ENCODE results near the gene CCT8L2. TPM values are rescaled to one million over a fixed set of nuclear protein-coding genes. Genes with fewer than 3 reads are reported as not detected.
"Not testable (repeated sequence)": the region's sequence is repeated elsewhere in the genome, so short reads cannot be mapped to it uniquely, and the experiment has no call there.

CCT8L2 gene
- total RNA-seq, 4 donors from 2014 or later = not detected

- Histone ChIP-seq H3K36me3 (no peaks in the 10 kb centered on the region), H3K27ac (no peak overlapping the region), H3K27me3 (no peaks in the 10 kb centered on the region), H3K9me3 (peaks cover 0 to 52% (median 5%) of the 10 kb centered on the region in 3 donors), H3K4me1 (no peaks in the 10 kb centered on the region), H3K4me3 (no peak overlapping the region)
- no peak for DNase-seq
- WGBS, 2 donors = 40% methylated on average over 1 of the region's 14 CpGs; no CpG with 5 or more reads in 1 of the 2 donors
- intact Hi-C loops (cut with DNase I) = no loop called here
- TF ChIP-seq CTCF (IDR thresholded peaks at IDR 0.05) (no peak), POLR2A (IDR thresholded peaks at IDR 0.05) (no peak)
Measured at GRCh38 chr22:16563555-16564520, 28.8 kb downstream of the CCT8L2 start.

GRCh38 chr22:16562711-16563554 is 29.7 kb downstream of the CCT8L2 start:
- no peaks in the 10 kb centered on the region for H3K27me3 ChIP-seq
- no peak overlapping the region for H3K4me3 ChIP-seq
- no peaks in the 10 kb centered on the region for H3K4me1 ChIP-seq
- DNase-seq = no peak
- H3K27ac ChIP-seq = no peak overlapping the region
- 43% methylated on average over 1 of the region's 4 CpGs; no CpG with 5 or more reads in 1 of the 2 donors for WGBS, 2 donors
- no peaks in the 10 kb centered on the region for H3K36me3 ChIP-seq
- peaks cover 0 to 52% (median 5%) of the 10 kb centered on the region in 3 donors for H3K9me3 ChIP-seq
- TF ChIP-seq CTCF (IDR thresholded peaks at IDR 0.05) (no peak), POLR2A (IDR thresholded peaks at IDR 0.05) (no peak)
- intact Hi-C loops (cut with DNase I) = no loop called here

- DNase-seq; H3K27ac ChIP-seq; H3K4me1 ChIP-seq; H3K36me3 ChIP-seq; H3K4me3 ChIP-seq; intact Hi-C loops (cut with DNase I); H3K27me3 ChIP-seq: not testable (repeated sequence)
- WGBS, 2 donors = 33 to 50% methylated on average over 1 of the region's 5 CpGs
- H3K9me3 ChIP-seq = peaks cover 0 to 46% (median 0%) of the 10 kb centered on the region in 3 donors
Measured at GRCh38 chr22:16561093-16561658, 31.4 kb downstream of the CCT8L2 start.

- H3K36me3 ChIP-seq; intact Hi-C loops (cut with DNase I); H3K27ac ChIP-seq; DNase-seq; H3K4me3 ChIP-seq; H3K27me3 ChIP-seq; H3K4me1 ChIP-seq: not testable (repeated sequence)
- H3K9me3 ChIP-seq = peaks cover 0 to 48% (median 0%) of the 10 kb centered on the region in 3 donors
- WGBS, 2 donors = no CpG with 5 or more reads among the region's 5 CpGs
Measured at GRCh38 chr22:16560651-16561050, 32.0 kb downstream of the CCT8L2 start.

- intact Hi-C loops (cut with DNase I); H3K36me3 ChIP-seq; H3K4me3 ChIP-seq; H3K27ac ChIP-seq; H3K27me3 ChIP-seq; DNase-seq; H3K4me1 ChIP-seq: not testable (repeated sequence)
- peaks cover 0 to 55% (median 2%) of the 10 kb centered on the region in 3 donors for H3K9me3 ChIP-seq
- WGBS, 2 donors = no CpG with 5 or more reads among the region's 1 CpG
Measured at GRCh38 chr22:16559996-16560395, 32.6 kb downstream of the CCT8L2 start.

- no peak for TF ChIP-seq CTCF (IDR thresholded peaks at IDR 0.05)
- intact Hi-C loops (cut with DNase I) = no loop called here
- peaks cover 0 to 55% (median 6%) of the 10 kb centered on the region in 3 donors for H3K9me3 ChIP-seq
- no peaks in the 10 kb centered on the region for H3K4me1 ChIP-seq
- WGBS, 2 donors = 40% methylated on average over 1 of the region's 3 CpGs; no CpG with 5 or more reads in 1 of the 2 donors
- no peak for DNase-seq
- H3K36me3 ChIP-seq = no peaks in the 10 kb centered on the region
- H3K27me3 ChIP-seq = no peaks in the 10 kb centered on the region
- no peak overlapping the region for H3K27ac ChIP-seq
- no peak overlapping the region for H3K4me3 ChIP-seq
Measured at GRCh38 chr22:16559056-16559955, 33.3 kb downstream of the CCT8L2 start.

GRCh38 chr22:16558376-16558945 is 34.1 kb downstream of the CCT8L2 start:
- H3K27ac ChIP-seq; H3K4me3 ChIP-seq; H3K4me1 ChIP-seq; intact Hi-C loops (cut with DNase I); DNase-seq; H3K27me3 ChIP-seq; H3K36me3 ChIP-seq: not testable (repeated sequence)
- whole genome bisulfite sequencing, 2 donors = no CpG with 5 or more reads among the region's 4 CpGs
- peaks cover 0 to 46% (median 6%) of the 10 kb centered on the region in 3 donors for H3K9me3 ChIP-seq

GRCh38 chr22:16557511-16557910 is 35.1 kb downstream of the CCT8L2 start:
- H3K27me3 ChIP-seq; DNase-seq; H3K4me3 ChIP-seq; intact Hi-C loops (cut with DNase I); H3K4me1 ChIP-seq; H3K36me3 ChIP-seq; H3K27ac ChIP-seq: not testable (repeated sequence)
- WGBS, 2 donors = 85 to 96% methylated on average over 7 to 13 of the region's 13 CpGs
- H3K9me3 ChIP-seq = peaks cover 0 to 40% (median 6%) of the 10 kb centered on the region in 3 donors

Data from esophagus squamous epithelium (tissue), 5 donors.